GM23248 (cell line): ENCODE data around the gene VAV2. TPM values are rescaled to one million over a fixed set of nuclear protein-coding genes. Genes with fewer than 3 reads are reported as not detected.
A peak's percentile ranks its signal among the peaks of the same experiment; 100 is the strongest.

Source experiments
- DNase-seq: peaks from one replicate; pipeline ENCODE4 v3.0.0-alpha.2; 2015
- H2AFZ ChIP-seq: fragments of 200-600 bp; sonication (generic); 2 replicates; pipeline ENCODE4 v1.6.1; 2016; ENCODE audit warnings: antibody characterized with exemption
- H3F3A ChIP-seq: fragments of 200-600 bp; sonication (generic); 2 replicates; pipeline ENCODE4 v1.6.1; 2016; ENCODE audit warnings: mild to moderate bottlenecking, antibody characterized with exemption, mixed run types; ENCODE audit not compliant: insufficient read depth
- H3K27ac ChIP-seq: fragments of 200-600 bp; sonication (generic); 2 replicates; pipeline ENCODE4 v1.5.1; 2016; ENCODE audit warnings: mild to moderate bottlenecking
- H3K27me3 ChIP-seq: fragments of 200-600 bp; sonication (generic); replicated peaks from 2 replicates; pipeline ENCODE4 v1.6.1; 2016; ENCODE audit warnings: mild to moderate bottlenecking; ENCODE audit not compliant: insufficient read depth
- H3K36me3 ChIP-seq: fragments of 200-600 bp; sonication (generic); 2 replicates; pipeline ENCODE4 v1.6.1; 2016; ENCODE audit warnings: low read depth, mild to moderate bottlenecking
- H3K4me1 ChIP-seq: fragments of 200-600 bp; sonication (generic); 2 replicates; pipeline ENCODE4 v1.6.1; 2016; ENCODE audit warnings: mild to moderate bottlenecking; ENCODE audit not compliant: insufficient read depth
- H3K4me2 ChIP-seq: fragments of 200-600 bp; sonication (generic); one replicate; pipeline ENCODE4 v1.6.1; 2016; ENCODE audit warnings: mild to moderate bottlenecking; ENCODE audit not compliant: unreplicated experiment
- H3K4me3 ChIP-seq: fragments of 200-600 bp; sonication (generic); 2 replicates; pipeline ENCODE4 v1.5.1; 2016; ENCODE audit warnings: mild to moderate bottlenecking
- H3K79me2 ChIP-seq: fragments of 200-600 bp; sonication (generic); 2 replicates; pipeline ENCODE4 v1.6.1; 2016; ENCODE audit warnings: mild to moderate bottlenecking; ENCODE audit not compliant: insufficient read depth
- H3K9ac ChIP-seq: fragments of 200-600 bp; sonication (generic); 2 replicates; pipeline ENCODE4 v1.6.1; 2016; ENCODE audit warnings: mild to moderate bottlenecking
- H3K9me2 ChIP-seq: fragments of 200-600 bp; sonication (generic); 2 replicates; pipeline ENCODE4 v1.6.1; 2016; ENCODE audit warnings: mixed run types, mild to moderate bottlenecking, moderate library complexity; ENCODE audit not compliant: insufficient read depth
- H3K9me3 ChIP-seq: fragments of 200-600 bp; sonication (generic); one replicate; pipeline ENCODE4 v1.6.1; 2017; ENCODE audit warnings: low read depth
- H4K20me1 ChIP-seq: fragments of 200-600 bp; sonication (generic); 2 replicates; pipeline ENCODE4 v1.6.0; 2016; ENCODE audit not compliant: insufficient read depth
- EZH2 ChIP-seq: fragments of 200-600 bp; sonication (generic); IDR thresholded peaks from 2 replicates; pipeline ENCODE4 v1.6.1; 2018; ENCODE audit warnings: antibody characterized with exemption, mild to moderate bottlenecking; ENCODE audit not compliant: insufficient read depth, poor library complexity, severe bottlenecking
- EZH2phosphoT487 ChIP-seq: fragments of 200-600 bp; sonication (generic); IDR thresholded peaks from 2 replicates; pipeline ENCODE4 v1.6.1; 2018; ENCODE audit warnings: antibody characterized with exemption, moderate library complexity, mild to moderate bottlenecking, low read depth; ENCODE audit not compliant: insufficient read depth
- WGBS, 2 experiments: methylation state at CpG; one replicate each; pipeline ENCODE4 v1.1.6; 2015 to 2017; ENCODE audit warnings: low lambda C conversion rate in 2 of 2, low coverage in 1 of 2; ENCODE audit errors: missing lambda C conversion rate in 2 of 2; 5-methylcytosine and 5-hydroxymethylcytosine counted together
- in situ Hi-C: fragments of 300-500 bp; cut with MboI; formaldehyde crosslinking; loops from 2 replicates; pipeline ENCODE4 v1.15.0; 2020
- polyA plus RNA-seq: library from polyadenylated mRNA; unstranded; fragments of >200 nt; fragmentation: Nextera tagmentation; extraction: Ambion mirVana; gene quantifications from 2 replicates; pipeline ENCODE4 v1.2.1, GENCODE V29; 2016
- total RNA-seq: library from RNA; depleted of rRNA; stranded (reverse); fragments of >200 nt; shearing (Covaris generic); gene quantifications from 2 replicates; pipeline ENCODE4 v1.2.3, GENCODE V29; 2014

VAV2 gene
- total and polyA plus RNA-seq, 2 experiments from 2014 or later = 6.7 to 9.0 TPM

GRCh38 chr9:133763272-133764183 is 228.6 kb downstream of the VAV2 start:
- Histone ChIP-seq H3K9me3 (no peaks in the 10 kb centered on the region), H3K4me2 (no peak overlapping the region), H2AFZ (no peak overlapping the region), H4K20me1 (no peaks in the 10 kb centered on the region), H3F3A (peaks cover 7% of the 10 kb centered on the region; the same call in 1 of the 2 replicates), H3K4me3 (no peak overlapping the region), H3K36me3 (peaks cover 19% of the 10 kb centered on the region), H3K27ac (no peak overlapping the region), H3K4me1 (no peaks in the 10 kb centered on the region), H3K9ac (no peak overlapping the region), H3K9me2 (no peaks in the 10 kb centered on the region), H3K27me3 (no peaks in the 10 kb centered on the region), H3K79me2 (no peaks in the 10 kb centered on the region)
- in situ Hi-C loops = no loop called here
- DNase-seq = peak; percentile 50
- 91 to 92% methylated on average over 25 to 26 of the region's 26 CpGs for WGBS, 2 experiments
- TF ChIP-seq EZH2 (no peak), EZH2phosphoT487 (no peak)

DNA sequence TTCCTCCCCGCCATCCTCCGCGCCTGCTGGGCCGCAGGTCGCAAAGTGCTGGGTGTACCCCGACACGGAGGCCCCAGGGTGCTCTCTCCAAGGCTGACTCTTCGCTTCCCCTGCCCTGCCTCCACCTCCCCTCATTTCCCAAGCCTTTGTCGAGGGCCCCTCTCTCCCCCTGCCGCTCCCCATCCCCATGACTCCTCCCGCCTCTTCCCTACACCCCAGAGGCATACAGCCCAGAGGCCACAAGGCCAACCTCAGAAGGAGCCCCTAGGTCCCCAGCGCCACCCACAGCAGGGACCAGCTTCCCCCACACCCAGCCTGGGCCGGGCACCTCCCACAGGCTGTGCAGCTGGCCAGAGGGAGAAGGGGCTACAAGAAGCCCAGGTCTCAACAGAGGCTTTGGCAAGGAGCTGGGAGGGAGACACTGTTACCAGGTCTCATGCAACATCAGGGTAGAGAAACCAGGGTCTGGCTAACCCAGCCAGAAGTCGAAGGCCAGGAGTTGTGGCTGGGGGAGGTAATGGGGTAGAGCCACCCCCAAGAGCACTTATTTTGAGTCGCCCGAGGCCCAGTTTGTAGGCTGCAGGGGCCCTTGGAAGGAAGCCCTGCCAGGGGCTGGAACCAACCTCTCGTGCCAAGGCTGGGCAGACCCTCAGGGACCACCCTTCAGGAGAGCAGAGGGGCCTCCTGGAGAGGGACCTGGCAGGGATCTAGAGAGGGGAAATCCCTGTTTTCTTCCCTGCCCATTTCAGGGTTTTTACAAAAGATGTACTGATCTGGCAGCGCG is 229.4 kb downstream of the VAV2 start:
- H3K4me3 ChIP-seq = no peak overlapping the region
- H3K9ac ChIP-seq = no peak overlapping the region
- no peaks in the 10 kb centered on the region for H4K20me1 ChIP-seq
- H3K36me3 ChIP-seq = peaks cover 16% of the 10 kb centered on the region
- no peak for DNase-seq
- H3F3A ChIP-seq = peaks cover 7% of the 10 kb centered on the region; the same call in 1 of the 2 replicates
- no peak for TF ChIP-seq EZH2
- TF ChIP-seq EZH2phosphoT487 = no peak
- H3K27ac ChIP-seq = no peak overlapping the region
- H3K4me2 ChIP-seq = no peak overlapping the region
- no peaks in the 10 kb centered on the region for H3K79me2 ChIP-seq
- H2AFZ ChIP-seq = no peak overlapping the region
- no peaks in the 10 kb centered on the region for H3K4me1 ChIP-seq
- WGBS, 2 experiments = 97% methylated on average over 15 to 19 of the region's 19 CpGs
- no peaks in the 10 kb centered on the region for H3K9me2 ChIP-seq
- in situ Hi-C loops = no loop called here
- H3K27me3 ChIP-seq = no peaks in the 10 kb centered on the region
- no peaks in the 10 kb centered on the region for H3K9me3 ChIP-seq

DNA sequence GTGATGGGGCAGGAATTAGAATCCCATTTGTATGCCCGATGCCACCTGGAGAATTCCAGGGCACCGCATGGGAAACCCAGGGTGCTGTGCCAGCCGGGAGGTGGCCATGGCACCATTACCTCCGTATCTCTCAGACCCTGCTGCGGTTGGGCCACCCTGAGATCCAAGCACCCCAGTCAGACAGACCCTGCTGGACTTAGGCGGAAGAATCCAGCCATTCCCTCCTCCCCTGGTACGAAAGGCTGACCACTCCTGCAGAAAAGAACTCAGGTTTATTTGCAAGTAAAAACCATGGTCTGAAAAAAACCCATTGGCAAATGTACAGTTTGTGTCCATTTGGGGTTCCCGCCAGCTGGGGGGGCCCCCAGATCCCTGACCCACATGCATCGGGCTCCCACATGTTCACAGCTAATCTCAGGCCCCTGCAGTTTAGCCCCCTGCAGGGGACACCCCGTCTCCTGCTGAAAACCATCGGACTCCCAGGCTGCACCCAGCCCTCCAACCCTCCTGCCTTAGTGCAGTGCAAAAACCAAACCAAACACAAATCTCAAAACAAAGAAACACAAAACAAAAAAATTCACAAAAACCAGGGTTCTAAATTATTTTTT is 230.4 kb downstream of the VAV2 start:
- H3K27ac ChIP-seq = no peak overlapping the region
- H3K36me3 ChIP-seq = peaks cover 7% of the 10 kb centered on the region
- H3K79me2 ChIP-seq = no peaks in the 10 kb centered on the region
- TF ChIP-seq EZH2 (no peak), EZH2phosphoT487 (no peak)
- in situ Hi-C loops = no loop called here
- no peak overlapping the region for H3K4me2 ChIP-seq
- no peaks in the 10 kb centered on the region for H3K27me3 ChIP-seq
- no peak overlapping the region for H3K4me3 ChIP-seq
- no peak overlapping the region for H2AFZ ChIP-seq
- no peaks in the 10 kb centered on the region for H3K9me2 ChIP-seq
- WGBS, 2 experiments = 85 to 88% methylated on average over 11 of the region's 11 CpGs
- H4K20me1 ChIP-seq = no peaks in the 10 kb centered on the region
- DNase-seq = no peak
- H3K9ac ChIP-seq = no peak overlapping the region
- H3K4me1 ChIP-seq = no peaks in the 10 kb centered on the region
- no peaks in the 10 kb centered on the region for H3K9me3 ChIP-seq
- H3F3A ChIP-seq = peaks cover 7% of the 10 kb centered on the region; the same call in 1 of the 2 replicates

GRCh38 chr9:133760713-133761290 is 231.3 kb downstream of the VAV2 start:
- Histone ChIP-seq H3K79me2 (no peaks in the 10 kb centered on the region), H3K9ac (no peak overlapping the region), H3K27ac (no peak overlapping the region), H3K4me1 (no peaks in the 10 kb centered on the region), H3K36me3 (0 out of 2 replicates have a peak, but pooled peaks cover 6% of the 10 kb centered on the region), H3F3A (peaks cover 7% of the 10 kb centered on the region; the same call in 1 of the 2 replicates), H4K20me1 (no peaks in the 10 kb centered on the region), H2AFZ (no peak overlapping the region), H3K4me3 (no peak overlapping the region), H3K9me2 (no peaks in the 10 kb centered on the region), H3K4me2 (no peak overlapping the region), H3K9me3 (no peaks in the 10 kb centered on the region), H3K27me3 (no peaks in the 10 kb centered on the region)
- no peak for DNase-seq
- in situ Hi-C loops = no loop called here
- WGBS, 2 experiments = 84 to 87% methylated on average over 8 to 11 of the region's 11 CpGs
- no peak for TF ChIP-seq EZH2
- no peak for TF ChIP-seq EZH2phosphoT487
